Fibroblast of mammary gland (primary cell): Measurements from ENCODE around the gene B4GALNT4.

Experiments
- DNase-seq: peaks from one replicate; pipeline ENCODE4 v3.0.0-alpha.2; 2010; ENCODE audit warnings: low read depth
- H3K4me3 ChIP-seq: 2 replicates; pipeline ENCODE4 v1.5.1; 2011; ENCODE audit warnings: low read depth, mild to moderate bottlenecking, low read length, moderate library complexity; ENCODE audit not compliant: control insufficient read depth
- TF ChIP-seq, protein P1 (sequence below): conservative IDR thresholded peaks from 2 replicates; pipeline ENCODE4 v1.5.1; 2011; ENCODE audit warnings: low read depth, low read length, inconsistent platforms; ENCODE audit not compliant: control insufficient read depth, insufficient read depth

Gene B4GALNT4

DNA sequence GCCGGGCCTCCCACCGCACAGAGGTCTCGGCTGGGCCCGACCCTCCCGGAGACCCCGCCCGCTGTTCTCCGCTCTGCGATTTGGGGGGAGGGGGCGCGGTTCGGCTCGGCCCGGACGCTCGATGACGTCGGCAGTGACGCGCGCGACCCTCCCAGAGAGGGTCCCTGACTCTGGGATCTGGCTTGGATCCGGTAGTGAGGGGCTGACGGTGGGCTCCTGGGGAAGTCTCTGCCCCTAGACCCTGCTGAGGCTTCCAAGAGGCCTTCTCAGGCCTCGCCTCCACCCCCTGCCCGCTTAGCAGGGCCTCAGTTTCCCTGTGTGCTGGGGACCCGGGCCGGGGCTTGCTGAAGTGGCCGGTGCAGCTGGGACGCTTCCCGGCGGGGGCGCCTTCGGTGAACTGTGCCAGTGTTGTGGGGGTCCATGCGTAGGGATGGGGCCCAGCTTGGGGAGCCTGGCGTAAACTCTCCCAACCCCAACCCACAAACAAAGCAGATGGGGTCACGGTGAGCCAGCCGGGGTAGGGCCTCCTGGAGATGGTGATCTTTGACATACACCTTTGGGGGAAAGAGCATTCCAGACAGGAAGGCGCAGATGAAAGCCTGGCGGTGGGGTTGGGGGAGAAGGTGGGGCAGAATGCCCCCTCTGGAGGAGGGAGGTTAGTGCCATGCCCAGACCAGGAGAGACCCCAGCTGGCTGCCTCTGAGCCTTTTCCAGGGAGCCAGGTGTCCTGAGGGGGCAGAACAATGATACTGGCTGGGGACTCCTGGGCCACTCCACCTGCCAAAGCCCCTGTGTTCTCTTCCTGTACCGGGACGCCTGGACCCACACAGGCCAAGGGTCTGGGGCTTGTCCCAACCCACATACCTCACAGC lies 1.0 kb downstream of the B4GALNT4 start:
- no peak overlapping the region for H3K4me3 ChIP-seq
- no peak for DNase-seq
- TF ChIP-seq, protein P1, sequence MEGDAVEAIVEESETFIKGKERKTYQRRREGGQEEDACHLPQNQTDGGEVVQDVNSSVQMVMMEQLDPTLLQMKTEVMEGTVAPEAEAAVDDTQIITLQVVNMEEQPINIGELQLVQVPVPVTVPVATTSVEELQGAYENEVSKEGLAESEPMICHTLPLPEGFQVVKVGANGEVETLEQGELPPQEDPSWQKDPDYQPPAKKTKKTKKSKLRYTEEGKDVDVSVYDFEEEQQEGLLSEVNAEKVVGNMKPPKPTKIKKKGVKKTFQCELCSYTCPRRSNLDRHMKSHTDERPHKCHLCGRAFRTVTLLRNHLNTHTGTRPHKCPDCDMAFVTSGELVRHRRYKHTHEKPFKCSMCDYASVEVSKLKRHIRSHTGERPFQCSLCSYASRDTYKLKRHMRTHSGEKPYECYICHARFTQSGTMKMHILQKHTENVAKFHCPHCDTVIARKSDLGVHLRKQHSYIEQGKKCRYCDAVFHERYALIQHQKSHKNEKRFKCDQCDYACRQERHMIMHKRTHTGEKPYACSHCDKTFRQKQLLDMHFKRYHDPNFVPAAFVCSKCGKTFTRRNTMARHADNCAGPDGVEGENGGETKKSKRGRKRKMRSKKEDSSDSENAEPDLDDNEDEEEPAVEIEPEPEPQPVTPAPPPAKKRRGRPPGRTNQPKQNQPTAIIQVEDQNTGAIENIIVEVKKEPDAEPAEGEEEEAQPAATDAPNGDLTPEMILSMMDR, result no peak

DNA sequence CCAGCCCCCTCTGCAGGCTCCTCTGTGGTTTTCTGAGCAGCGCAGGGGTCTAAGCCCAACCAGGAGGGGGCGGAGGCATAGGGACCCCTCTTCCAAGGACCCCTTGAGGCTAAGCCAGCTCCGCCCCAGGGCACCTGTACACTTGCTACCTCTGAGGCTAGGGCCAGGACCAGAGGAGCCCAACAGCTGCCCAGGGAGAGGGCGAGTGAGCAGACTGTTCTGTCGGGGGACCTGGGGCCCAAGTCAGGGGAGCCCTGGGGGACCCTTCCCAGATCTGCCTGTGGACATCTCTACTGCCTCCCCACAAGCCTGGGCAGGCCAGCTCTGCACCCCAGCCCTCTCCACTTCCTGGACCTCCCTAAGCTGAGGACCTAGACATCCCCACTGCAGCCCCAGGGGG lies 1.8 kb downstream of the B4GALNT4 start:
- TF ChIP-seq, protein P1, result no peak
- no peak overlapping the region for H3K4me3 ChIP-seq
- DNase-seq, result no peak

DNA sequence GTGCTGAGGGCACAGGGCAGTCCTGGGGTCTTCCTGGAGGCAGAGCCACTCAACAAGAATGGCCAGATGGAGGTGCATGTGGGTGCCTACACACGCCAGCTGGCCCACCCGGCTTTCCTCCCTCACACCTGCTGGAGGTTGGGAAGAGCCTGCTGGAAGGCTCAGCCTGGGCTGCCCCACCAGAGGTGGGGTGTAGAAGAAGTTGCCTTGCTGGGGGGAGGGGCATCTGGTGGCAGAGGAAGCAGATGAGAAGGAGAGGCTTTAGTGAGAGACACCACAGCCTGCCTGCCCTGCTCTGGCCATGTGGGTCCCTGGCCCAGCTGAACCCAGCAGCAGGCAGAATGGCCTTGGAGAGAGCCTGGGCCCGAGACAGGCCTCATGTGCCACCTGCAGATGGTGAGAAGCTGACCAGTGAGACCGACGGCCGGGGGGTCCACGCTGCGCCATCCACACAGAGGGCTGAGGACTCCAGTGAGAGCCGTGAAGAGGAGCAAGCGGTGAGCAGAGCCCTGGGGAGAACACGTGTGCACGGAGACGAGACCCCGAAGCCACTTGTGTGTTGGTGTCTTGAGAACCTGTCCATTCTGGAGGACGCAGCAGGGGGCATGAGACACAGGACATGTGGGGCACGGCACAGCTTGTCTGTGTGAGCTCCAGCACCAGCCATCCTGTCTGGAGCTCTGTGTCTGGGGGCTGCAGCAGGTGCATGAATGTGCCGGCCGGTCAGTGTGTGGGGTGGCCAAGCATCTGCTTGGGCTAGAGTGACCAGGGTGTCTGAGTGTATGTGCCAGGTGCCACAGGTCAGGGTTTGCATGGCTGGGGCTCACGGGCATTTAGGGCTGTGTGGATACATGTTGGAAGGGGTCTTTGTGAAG lies 2.7 kb downstream of the B4GALNT4 start:
- H3K4me3 ChIP-seq, result no peak overlapping the region
- TF ChIP-seq, protein P1, result no peak

DNA sequence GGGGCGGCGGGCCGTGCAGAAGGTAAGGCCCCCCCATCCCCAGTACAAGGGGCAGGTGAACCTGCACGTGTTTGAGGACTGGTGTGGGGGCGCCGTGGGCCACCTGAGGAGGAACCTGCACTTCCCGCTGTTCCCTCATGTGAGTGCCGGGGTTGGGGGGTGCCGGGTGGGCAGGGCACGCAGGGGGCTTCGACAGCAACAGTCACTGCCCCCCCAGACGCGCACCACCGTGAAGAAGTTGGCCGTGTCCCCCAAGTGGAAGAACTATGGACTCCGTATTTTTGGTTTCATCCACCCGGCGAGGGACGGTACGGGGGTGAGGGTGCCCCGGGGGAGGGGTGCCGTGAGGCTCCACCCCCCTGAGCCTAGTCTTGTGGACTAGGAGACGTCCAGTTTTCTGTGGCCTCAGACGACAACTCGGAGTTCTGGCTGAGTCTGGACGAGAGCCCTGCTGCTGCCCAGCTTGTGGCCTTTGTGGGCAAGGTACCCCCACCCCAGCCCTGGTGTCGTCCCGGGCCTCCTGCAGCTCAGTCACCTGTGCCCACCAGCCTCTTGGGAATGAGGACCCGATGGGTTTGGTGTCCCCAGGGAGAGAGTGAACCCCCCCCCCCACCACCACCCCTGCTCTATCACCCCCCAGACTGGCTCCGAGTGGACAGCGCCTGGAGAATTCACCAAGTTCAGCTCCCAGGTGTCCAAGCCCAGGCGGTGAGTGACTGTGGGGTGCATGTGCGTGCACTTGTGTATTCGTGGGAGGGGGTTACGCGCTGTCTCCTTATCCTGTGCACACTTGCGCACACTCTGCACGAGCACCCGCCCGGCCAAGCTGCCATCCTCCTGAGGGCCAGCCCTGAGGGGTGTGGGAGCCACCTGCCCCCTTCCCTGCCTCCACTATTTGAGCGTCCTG lies 3.8 kb downstream of the B4GALNT4 start:
- H3K4me3 ChIP-seq, result no peak overlapping the region
- TF ChIP-seq, protein P1, result no peak
- DNase-seq, result no peak

More for the DNA sequence above, 2.7 kb downstream of the B4GALNT4 start:
- DNase-seq, result no peak

DNA sequence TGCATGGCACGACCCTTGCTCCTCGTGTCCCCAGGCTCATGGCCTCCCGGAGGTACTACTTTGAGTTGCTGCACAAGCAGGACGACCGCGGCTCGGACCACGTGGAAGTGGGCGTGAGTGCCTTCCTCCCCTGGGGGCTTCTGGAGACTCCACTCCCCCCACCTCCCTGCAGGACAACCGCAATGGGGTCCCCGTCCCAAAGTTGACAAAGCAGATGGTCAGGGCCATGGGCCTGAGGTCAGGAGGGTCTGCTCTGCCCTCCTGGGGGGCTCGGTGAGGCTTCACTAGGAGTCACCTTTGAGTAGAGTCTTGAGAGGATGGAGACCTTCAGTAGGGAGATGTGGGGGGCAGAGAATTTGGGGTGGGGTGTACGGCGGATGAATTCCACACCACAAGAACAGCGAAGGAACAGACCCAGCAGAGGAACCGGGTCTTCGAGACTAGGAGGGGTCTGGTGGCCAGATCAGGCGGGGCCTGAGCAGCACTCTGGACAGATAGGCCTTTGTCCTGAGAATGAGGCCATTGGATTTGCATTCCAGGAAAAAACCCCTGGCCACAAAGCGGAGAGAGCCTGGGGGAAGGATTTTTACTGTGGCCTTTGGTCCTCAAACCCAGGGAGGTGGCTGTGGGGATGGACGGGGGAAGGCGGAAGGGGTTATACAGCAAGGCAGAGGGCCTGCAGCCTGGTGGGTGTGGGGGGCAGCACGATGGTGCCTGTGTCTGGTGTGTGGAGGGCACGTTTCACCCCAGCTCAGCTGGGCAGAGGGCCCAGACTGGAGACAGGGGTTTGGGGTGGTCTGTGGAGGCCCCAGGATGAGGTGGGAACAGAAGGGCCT lies 4.6 kb downstream of the B4GALNT4 start:
- DNase-seq, result no peak
- no peak overlapping the region for H3K4me3 ChIP-seq
- TF ChIP-seq, protein P1, result no peak
